RWPE2 (cell line): ENCODE data around the gene JUP.

Experiments
- ATAC-seq: fragments of 200-7000 bp; cut with Tn5 transposase; 3 replicates; pipeline ENCODE4 v1.9.1; 2021; ENCODE audit warnings: low read depth
- DNase-seq: peaks from one replicate; pipeline ENCODE4 v3.0.0-alpha.2; 2020; ENCODE audit warnings: low spot score
- H3K27ac ChIP-seq: fragments of 450-650 bp; 2 replicates; pipeline ENCODE4 v1.5.1; 2017; ENCODE audit warnings: mild to moderate bottlenecking; ENCODE audit not compliant: poor library complexity, severe bottlenecking
- H3K27me3 ChIP-seq: fragments of 250-450 bp; sonication (Bioruptor Pico); 2 replicates; pipeline ENCODE4 v1.5.1; 2021; ENCODE audit warnings: mild to moderate bottlenecking, moderate library complexity; ENCODE audit not compliant: insufficient read depth, poor library complexity, severe bottlenecking
- H3K36me3 ChIP-seq: fragments of 250-450 bp; sonication (Bioruptor Pico); 2 replicates; pipeline ENCODE4 v1.5.1; 2020; ENCODE audit warnings: low read depth, mild to moderate bottlenecking, moderate library complexity
- H3K4me1 ChIP-seq: fragments of 250-450 bp; sonication (Bioruptor Pico); 2 replicates; pipeline ENCODE4 v1.5.1; 2021; ENCODE audit warnings: mild to moderate bottlenecking, moderate library complexity; ENCODE audit not compliant: insufficient read depth, poor library complexity, severe bottlenecking
- H3K4me3 ChIP-seq: fragments of 250-450 bp; sonication (Bioruptor Pico); 2 replicates; pipeline ENCODE4 v1.5.1; 2021; ENCODE audit warnings: mild to moderate bottlenecking, moderate library complexity; ENCODE audit not compliant: severe bottlenecking
- H3K9me3 ChIP-seq: fragments of 250-450 bp; sonication (Bioruptor Pico); 2 replicates; pipeline ENCODE4 v1.5.1; 2021; ENCODE audit warnings: mild to moderate bottlenecking, moderate library complexity; ENCODE audit not compliant: severe bottlenecking
- TF ChIP-seq, protein P1 (sequence below): fragments of 450-650 bp; IDR thresholded peaks from one replicate; pipeline ENCODE4 v1.5.1; 2017; ENCODE audit warnings: mild to moderate bottlenecking, moderate library complexity; ENCODE audit not compliant: poor library complexity, severe bottlenecking

The JUP gene

DNA sequence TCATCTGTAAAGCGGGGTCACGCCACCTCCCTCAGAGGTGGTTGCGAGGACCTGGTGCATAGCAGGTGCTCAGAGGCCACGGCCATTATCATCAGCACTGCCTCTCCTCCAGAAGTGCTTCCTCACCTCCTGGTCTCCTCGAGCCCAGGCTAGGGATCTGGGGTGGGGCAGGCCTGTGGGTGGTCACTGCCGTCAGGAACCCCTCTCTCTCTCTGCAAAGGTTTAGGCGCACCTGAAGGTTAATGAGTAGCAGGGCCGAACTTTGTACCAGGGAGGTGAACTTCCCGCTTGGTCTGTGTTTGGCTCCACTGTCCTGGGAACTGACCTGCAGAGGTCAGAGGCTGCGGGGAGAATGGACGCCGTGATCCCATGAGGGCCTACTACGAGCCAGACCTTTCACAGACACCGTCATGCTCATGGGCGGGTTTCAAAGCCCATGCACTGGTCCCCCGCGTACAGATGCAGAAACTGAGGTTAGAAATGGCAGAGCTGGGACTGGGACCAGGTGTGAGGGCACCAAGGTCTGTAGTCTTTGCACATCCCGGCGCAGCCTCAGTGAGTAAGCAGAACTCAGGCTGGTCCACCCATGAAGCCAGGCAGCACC lies 13.8 kb downstream of the JUP start:
- no peaks in the 10 kb centered on the region for H3K9me3 ChIP-seq
- H3K27ac ChIP-seq, result peak overlapping the region; percentile 94
- DNase-seq (no peak), ATAC-seq (no peak)
- peaks cover 82% of the 10 kb centered on the region for H3K36me3 ChIP-seq
- H3K4me3 ChIP-seq, result no peak overlapping the region
- no peaks in the 10 kb centered on the region for H3K27me3 ChIP-seq
- TF ChIP-seq, protein P1, sequence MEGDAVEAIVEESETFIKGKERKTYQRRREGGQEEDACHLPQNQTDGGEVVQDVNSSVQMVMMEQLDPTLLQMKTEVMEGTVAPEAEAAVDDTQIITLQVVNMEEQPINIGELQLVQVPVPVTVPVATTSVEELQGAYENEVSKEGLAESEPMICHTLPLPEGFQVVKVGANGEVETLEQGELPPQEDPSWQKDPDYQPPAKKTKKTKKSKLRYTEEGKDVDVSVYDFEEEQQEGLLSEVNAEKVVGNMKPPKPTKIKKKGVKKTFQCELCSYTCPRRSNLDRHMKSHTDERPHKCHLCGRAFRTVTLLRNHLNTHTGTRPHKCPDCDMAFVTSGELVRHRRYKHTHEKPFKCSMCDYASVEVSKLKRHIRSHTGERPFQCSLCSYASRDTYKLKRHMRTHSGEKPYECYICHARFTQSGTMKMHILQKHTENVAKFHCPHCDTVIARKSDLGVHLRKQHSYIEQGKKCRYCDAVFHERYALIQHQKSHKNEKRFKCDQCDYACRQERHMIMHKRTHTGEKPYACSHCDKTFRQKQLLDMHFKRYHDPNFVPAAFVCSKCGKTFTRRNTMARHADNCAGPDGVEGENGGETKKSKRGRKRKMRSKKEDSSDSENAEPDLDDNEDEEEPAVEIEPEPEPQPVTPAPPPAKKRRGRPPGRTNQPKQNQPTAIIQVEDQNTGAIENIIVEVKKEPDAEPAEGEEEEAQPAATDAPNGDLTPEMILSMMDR, result no peak
- H3K4me1 ChIP-seq, result peaks cover 56% of the 10 kb centered on the region

DNA sequence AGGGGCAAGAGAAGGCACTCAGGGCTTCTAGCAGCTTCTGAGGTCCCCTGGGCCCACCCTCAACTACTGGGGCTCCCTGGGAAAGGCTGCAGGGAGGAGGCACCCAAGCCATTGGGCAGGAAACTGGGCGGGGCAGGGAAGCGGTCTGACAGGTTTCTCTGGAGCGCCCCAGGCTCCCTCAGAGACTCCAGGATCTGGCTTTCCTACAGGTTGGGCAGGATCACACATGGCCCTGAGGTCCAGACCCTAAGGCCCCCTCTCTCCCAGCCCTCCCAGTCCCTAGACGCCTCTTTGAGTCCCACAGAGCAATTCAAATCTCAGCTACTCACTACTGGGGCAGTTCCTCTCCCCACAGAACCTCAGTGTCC lies 14.3 kb downstream of the JUP start:
- TF ChIP-seq, protein P1, result no peak
- Histone ChIP-seq H3K9me3 (no peaks in the 10 kb centered on the region), H3K4me1 (peaks cover 52% of the 10 kb centered on the region), H3K4me3 (no peak overlapping the region), H3K27ac (peak overlapping the region; percentile 94), H3K27me3 (no peaks in the 10 kb centered on the region), H3K36me3 (peaks cover 85% of the 10 kb centered on the region)
- DNase-seq (peak; percentile 88), ATAC-seq (peak; percentile 54)

DNA sequence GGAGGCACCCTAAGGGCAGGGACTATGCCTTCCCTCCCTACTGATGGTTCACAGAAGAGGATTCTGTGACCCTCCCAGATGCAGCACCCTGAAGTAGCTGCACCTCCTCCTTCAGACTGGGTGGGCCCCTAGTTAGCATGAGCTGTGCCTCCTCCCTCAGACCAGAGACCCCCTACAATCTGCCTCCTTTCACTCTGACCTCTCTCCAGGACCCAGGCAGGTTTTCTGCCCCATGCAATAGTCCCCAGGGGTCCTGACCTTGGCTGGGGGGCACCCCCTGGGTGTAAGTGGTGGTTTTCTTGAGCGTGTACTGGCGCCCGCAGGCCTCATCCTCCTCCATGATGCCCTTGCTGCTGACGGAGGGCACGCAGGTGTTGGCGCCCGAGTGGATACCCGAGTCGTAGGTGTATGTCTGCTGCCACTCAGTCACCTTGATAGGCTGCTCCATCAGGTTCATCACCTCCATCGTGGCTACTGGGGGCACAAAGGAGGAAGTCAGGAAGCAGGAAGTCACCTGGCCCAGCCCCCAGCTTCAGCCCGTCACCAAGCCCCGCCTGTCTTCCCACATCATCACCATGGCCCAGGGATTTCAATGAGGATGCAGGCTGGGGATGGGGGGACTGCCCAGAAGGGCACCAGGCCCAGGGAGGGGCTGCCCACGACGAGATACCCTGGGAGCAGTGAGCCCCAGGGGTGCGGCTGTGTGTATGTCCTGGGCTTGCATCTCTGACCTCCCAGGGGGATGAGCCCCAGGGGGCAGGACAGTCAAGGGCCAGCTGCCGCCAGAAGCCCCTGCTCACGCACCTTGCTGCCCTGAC lies 14.9 kb downstream of the JUP start:
- Histone ChIP-seq H3K27ac (peak overlapping the region; percentile 94), H3K9me3 (no peaks in the 10 kb centered on the region), H3K27me3 (no peaks in the 10 kb centered on the region), H3K4me1 (peaks cover 47% of the 10 kb centered on the region), H3K4me3 (no peak overlapping the region), H3K36me3 (peaks cover 85% of the 10 kb centered on the region)
- TF ChIP-seq, protein P1, result no peak
- DNase-seq (no peak), ATAC-seq (no peak)

DNA sequence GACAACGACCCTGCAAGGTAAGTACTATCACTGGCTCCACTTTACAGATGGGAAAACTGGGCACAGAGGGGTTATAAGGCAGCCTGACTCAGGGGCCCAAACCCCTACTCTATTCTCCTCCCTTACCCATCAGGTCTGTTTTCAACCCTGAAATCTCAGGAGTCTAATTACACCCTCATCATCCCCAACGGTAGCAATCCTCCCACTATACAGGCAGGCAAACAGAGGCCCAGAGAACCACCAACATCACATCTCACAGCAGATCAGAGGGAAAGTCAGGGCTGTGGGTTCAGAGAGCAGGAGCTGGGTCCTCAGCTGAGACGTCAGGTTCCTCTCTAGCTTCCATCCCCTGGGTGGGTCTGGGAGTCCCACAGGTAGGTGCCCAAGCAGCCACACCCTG lies 16.5 kb downstream of the JUP start:
- H3K27me3 ChIP-seq, result no peaks in the 10 kb centered on the region
- DNase-seq (no peak), ATAC-seq (no peak)
- peaks cover 90% of the 10 kb centered on the region for H3K36me3 ChIP-seq
- TF ChIP-seq, protein P1, result no peak
- peaks cover 32% of the 10 kb centered on the region for H3K4me1 ChIP-seq
- no peak overlapping the region for H3K4me3 ChIP-seq
- H3K27ac ChIP-seq, result peak overlapping the region; percentile 94
- no peaks in the 10 kb centered on the region for H3K9me3 ChIP-seq
